ENCODE measurements around the gene PFKP. TPM values are rescaled to one million over a fixed set of nuclear protein-coding genes. Genes with fewer than 3 reads are reported as not detected.

Gene PFKP
- total RNA-seq, 1 donor from 2014 or later: 52.3 TPM

DNA sequence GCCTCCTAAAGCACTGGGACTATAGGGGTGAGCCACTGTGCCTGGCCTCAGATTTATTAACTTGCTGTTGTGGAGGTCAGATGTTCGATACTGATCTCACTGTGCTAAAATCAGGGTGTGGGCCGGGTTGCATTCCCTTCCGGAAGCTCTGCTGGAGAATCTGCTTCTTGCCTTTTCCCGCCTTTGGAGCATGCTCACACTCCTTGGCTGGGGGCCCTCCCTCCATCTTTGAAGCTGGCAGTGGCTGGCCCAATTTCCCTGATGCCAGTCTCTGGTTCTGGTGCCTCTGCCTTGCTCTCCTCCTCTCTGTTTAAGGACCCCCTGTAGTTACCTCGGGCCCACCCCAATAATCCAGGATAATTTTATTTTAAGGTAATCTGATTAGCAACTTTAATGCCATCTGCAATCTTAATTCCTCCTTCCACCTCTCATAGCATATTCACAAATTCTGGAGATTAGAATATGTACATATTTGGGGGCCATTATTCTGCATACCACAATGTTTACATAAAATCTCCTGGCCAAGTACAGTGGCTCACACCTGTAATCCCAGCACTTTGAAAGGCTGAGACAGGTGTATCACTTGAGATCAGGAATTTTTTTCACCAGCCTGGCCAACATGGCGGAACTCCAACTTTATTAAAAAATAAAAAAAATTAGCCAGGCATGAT is 113.1 kb downstream of the PFKP start:
- Mint-ChIP-seq H3K9me3 (ENCODE audit: unreplicated experiment) (no peaks in the 10 kb centered on the region), H3K36me3 (ENCODE audit: low read depth, unreplicated experiment) (no peaks in the 10 kb centered on the region), H3K27ac (ENCODE audit: unreplicated experiment) (no peak overlapping the region), H3K4me1 (ENCODE audit: unreplicated experiment) (no peaks in the 10 kb centered on the region), H3K4me3 (ENCODE audit: unreplicated experiment) (no peak overlapping the region), H3K27me3 (ENCODE audit: unreplicated experiment) (no peaks in the 10 kb centered on the region)
- no peak for DNase-seq (ENCODE audit: low spot score)
- TF ChIP-seq CTCF (IDR thresholded peaks at IDR 0.05; ENCODE audit: unreplicated experiment): no peak

- Mint-ChIP-seq H3K4me3 (ENCODE audit: unreplicated experiment) (no peak overlapping the region), H3K27ac (ENCODE audit: unreplicated experiment) (no peak overlapping the region), H3K27me3 (ENCODE audit: unreplicated experiment) (peaks cover 2% of the 10 kb centered on the region), H3K4me1 (ENCODE audit: unreplicated experiment) (no peaks in the 10 kb centered on the region), H3K9me3 (ENCODE audit: unreplicated experiment) (no peaks in the 10 kb centered on the region), H3K36me3 (ENCODE audit: low read depth, unreplicated experiment) (no peaks in the 10 kb centered on the region)
- TF ChIP-seq CTCF (IDR thresholded peaks at IDR 0.05; ENCODE audit: unreplicated experiment): no peak
- DNase-seq (ENCODE audit: low spot score): no peak
These were observed 118.0 kb downstream of the PFKP start for GRCh38 chr10:3185386-3185785.

- no peak overlapping the region for H3K27ac Mint-ChIP-seq (ENCODE audit: unreplicated experiment)
These were observed 119.0 kb downstream of the PFKP start for GRCh38 chr10:3186368-3186767.

More at GRCh38 chr10:3186368-3186767, 119.0 kb downstream of the PFKP start:
- H3K36me3 Mint-ChIP-seq (ENCODE audit: low read depth, unreplicated experiment): no peaks in the 10 kb centered on the region
- no peak for TF ChIP-seq CTCF (IDR thresholded peaks at IDR 0.05; ENCODE audit: unreplicated experiment)
- H3K27me3 Mint-ChIP-seq (ENCODE audit: unreplicated experiment): peaks cover 2% of the 10 kb centered on the region
- H3K4me1 Mint-ChIP-seq (ENCODE audit: unreplicated experiment): no peaks in the 10 kb centered on the region
- no peaks in the 10 kb centered on the region for H3K9me3 Mint-ChIP-seq (ENCODE audit: unreplicated experiment)
- H3K4me3 Mint-ChIP-seq (ENCODE audit: unreplicated experiment): no peak overlapping the region
- no peak for DNase-seq (ENCODE audit: low spot score)

Other genes starting within 250 kb of the PFKP start
- 60.3 TPM for gene PITRM1, start 105.2 kb downstream of the PFKP start, total RNA-seq (ENCODE audit: unreplicated experiment)

Measured in endothelial cell (in vitro differentiated cells).